Measurements from ENCODE around the gene CCDC85A.

CCDC85A gene

DNA sequence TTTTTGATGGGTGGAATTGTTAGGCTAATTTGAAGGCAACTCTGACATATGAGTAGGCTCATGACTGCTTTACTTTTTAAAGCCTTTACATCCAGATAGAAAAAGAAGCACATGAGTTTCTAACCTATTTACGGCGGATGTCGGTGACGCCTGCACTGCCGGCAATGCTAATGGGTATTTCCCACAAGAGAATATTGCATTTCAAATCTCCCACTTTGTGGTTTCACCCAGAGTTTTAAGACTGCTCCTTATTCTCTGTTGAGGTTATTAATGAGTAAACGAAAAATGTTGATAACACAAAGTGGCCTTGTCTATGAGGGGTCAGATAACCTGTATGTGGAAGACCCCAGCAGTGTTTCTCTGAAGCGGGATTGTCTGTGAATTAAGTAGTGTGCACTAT lies 14.0 kb downstream of the CCDC85A start:
- DNase-seq = no peak

DNA sequence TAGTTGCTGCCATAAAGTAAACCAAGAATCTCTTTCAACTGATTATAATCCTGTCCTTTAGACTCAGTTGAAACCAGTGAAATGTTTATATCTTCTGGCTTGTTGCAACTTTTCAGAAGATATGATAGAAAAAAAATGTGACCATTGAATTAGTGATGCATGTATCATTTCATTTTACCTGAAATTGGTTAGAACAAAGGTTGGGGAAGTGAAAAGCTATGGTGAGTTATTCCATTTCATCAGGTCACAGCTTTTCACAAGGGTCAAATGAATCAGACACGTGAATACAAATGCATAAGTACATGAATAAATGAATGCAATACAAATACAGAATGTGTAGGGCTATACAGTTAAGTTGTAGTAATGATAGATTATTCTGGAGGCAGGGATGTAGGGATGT lies 15.1 kb downstream of the CCDC85A start:
- no peak for DNase-seq

DNA sequence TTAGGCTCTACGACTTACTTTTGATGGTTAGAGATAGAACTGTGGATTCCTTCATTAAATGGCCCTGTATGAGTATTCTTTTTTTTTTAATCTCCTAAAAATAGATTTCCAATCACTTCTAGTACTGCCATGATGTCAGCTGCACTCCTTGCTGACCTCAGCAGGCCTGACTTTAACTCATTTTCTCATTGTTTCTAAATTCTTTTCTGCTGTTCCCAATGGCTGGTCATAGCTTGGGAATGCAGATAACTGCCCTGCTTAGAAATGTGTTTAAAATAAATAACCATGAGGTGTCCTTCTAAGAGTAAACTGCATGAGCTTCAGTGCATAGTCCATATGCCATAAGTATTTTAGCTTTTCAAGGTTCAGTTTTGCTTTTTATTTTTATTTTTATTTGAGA lies 15.7 kb downstream of the CCDC85A start:
- no peak for DNase-seq

DNA sequence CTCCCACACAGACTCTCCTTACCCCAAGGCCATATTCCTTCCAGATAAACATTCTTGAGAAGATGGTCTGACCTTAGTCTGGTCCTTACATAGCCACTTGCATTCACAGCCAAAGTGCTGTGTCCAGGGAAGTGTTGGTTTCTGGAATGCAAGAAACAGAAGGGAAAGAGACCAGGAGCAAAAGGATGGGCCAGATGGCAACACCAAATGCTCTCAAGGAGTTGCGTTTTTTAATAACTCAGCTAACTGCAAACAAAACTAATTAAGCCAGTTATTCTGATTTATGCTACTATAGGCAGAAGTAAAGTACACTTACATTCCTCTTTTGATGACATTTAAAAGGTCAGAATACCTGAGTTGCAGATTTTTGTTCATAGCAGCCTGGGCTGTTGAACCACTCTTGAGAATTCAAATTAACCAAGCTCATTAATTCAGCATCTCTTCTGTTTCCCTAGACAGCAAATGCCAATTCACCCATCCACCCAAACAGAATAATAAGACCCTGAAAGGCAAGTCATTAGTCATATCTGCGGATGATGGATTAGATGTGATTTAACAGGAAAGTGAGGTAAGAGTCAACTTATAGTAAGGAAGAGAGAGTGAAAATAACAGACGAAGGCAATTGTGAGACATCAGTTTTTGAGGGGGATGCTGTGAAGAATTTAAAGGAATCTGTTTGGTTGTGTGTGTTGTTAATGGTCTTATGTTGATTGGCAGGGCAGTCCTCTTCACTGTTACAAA lies 18.8 kb downstream of the CCDC85A start:
- DNase-seq = no peak

DNA sequence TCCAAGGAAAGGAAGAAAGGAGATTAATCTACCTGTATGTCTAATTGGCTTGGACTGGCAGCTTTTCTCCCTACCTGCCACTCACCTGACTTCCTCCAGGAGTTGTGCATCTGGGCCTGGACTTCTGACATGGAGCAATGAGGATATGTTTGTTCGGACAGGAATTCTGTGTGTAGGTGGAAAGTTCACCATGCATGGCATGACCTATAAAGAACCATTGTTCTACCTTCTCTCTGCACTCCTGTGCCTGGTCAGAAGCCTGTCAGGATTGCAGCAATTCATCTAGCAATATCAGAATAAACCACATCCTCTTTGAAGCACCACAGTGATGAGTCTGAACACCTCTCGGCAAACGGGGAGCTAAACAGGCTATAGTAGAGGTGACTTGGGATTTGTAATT lies 20.8 kb downstream of the CCDC85A start:
- DNase-seq = no peak

DNA sequence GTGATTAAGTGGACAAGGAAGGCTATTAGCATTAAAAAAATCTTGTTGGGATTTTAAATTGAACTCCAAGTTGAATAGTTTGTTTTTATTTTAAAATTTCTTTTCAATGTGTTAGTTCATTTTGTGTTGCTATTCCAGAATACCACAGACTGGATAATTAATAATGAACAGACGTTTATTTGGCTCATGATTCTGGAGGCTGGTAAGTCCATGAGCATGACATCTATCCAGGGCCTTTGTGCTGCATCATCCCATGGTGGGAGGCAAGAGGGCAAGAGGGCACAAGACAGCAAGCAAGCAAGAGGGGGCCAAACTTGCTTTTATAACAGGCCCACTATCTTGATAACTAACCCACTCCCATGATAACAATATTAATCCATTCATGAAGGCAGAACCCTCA lies 22.5 kb downstream of the CCDC85A start:
- DNase-seq = no peak

DNA sequence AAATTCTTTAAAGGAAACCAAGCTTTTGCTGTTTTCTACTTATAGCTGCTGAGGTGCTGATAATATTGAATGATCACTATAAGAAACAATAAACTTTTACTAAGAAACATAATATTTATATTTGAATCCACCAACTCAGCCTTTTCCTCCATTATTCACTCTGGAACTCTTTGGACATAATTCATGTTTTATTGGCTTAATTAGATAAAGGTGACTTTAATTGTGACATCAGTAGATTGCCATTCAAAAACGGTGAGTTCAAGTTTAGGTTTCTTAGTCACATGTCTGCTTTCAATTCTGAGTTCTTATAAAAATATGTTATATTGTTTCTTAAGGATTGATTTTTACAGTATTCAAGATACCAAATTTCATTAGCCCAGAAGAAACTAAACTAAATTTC lies 24.0 kb downstream of the CCDC85A start:
- DNase-seq = no peak

DNA sequence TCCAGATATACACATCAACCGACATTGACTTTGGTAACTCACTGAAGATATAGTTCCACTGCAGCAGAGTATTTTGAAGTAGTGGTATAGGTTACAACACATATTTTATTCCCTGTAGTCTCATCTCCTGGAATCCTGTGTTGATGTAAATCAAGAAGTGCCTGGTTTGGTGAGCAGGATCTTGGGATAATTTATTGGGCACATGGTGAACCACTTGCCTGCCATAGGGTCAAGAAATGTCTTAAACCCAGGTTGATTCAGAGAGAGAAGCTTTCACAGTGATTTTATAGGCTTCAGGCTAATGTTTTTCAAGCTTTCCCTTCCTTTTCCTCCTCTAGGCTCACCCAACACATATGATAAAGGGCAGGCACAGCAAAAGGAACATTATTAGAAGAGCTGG lies 24.6 kb downstream of the CCDC85A start:
- DNase-seq = no peak

DNA sequence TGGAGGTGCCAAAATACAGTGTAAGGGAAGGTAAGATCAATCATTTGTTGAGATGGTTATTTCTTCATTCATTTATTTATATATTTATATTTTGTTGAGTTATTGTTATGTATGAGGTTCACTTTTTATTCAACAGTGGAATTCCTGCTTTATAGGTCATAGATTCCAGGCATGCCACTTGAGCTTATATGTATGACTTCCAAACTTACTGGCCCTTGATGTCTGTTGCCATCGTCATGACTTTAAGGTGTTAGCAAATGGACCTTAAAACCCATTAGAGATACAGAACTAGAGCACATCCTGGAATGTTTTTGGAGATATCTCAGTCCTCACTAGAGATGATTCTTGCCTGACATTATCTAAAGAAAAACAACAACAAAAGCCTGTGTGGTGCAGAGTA lies 25.9 kb downstream of the CCDC85A start:
- no peak for DNase-seq

DNA sequence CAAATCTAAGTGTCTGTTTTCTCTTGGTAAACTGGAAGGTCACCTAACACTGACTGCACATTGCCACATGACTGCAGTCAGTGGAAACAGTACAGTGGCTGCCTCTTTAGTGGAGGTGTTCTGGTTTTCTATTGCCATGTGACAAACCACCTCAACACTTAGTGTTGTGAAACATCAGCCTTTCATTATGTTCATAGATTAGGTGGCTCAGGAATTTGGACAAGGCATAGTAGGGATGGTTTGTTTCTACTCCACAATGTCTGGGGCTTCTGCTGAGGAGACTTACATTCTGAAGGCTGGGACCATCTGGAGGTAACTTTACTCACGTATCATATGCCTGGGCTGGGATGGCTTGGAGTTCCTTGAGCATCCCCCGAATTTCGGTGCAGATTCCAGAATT lies 26.5 kb downstream of the CCDC85A start:
- no peak for DNase-seq

DNA sequence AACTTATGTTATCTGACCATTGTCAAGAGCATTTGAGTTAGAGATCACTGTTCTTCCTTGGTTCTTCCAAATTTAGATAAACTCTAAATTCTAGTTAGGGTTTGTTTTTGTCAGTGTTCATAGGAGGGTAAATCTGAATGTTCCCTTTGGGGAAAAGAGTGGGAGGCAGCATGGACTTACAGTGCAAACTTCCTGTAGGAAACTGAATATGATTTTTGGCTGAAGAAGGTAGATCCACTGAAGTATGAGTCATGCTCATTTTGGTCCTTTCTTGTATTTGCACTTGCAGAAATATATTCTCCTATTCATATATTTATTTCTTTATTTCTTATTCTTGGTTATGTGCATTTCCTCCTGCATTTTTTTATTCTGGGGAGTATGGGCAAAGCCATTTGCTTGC lies 27.3 kb downstream of the CCDC85A start:
- DNase-seq = no peak

DNA sequence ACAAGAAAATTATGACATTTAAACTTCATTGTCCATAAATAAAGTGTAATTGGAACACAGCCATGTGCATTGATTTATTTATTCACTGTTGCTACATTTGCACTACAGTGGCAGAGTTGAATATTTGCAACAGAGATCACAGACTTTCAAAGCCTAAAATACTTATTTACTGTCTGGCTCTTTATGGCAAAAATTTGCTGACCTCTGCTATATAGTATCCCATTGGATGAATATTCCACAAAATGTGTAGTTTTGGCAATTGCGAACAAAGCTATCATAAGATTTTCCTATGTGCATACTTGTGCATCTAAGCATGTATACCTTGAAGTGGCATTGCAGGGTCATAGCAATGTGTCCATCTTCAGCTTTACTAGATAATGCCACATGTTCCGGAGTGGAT lies 32.1 kb downstream of the CCDC85A start:
- no peak for DNase-seq

DNA sequence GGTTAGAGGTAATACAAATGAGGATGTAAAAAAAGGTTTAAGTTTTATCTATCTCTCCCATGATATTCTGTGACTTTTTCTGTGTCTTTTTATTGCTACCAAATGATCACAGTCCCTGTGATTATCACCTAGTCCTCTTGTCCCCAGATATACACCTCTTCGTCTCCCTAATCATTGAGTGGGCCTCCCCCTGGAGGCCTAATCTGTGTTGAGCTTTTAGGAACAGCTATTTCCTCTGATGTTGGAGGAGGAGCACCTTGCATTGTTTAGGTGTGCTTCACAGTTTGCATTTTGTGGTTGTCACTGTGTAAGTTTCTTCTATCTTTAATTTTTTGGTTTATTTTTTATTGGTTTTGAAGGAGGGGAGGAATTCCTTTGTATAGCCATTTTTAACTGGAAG lies 33.3 kb downstream of the CCDC85A start:
- DNase-seq = no peak

DNA sequence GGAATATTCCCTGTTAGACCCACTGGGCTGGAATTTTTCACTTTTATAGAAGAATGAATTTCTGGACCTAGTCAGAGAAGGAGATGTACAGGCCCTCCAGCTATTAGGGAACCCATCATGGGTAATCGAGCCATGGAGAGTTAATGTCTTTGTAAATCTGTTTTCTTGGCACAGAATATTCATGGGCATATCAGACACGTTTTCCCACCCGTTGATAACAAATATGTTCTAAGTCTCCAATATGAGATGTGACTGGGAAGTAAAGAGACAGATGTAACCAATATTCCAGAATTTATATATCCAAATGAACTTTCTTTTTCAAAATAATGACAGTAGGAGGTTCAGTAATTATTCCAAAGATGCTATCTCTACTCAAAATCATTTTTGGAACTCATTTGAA lies 38.7 kb downstream of the CCDC85A start:
- DNase-seq = no peak

DNA sequence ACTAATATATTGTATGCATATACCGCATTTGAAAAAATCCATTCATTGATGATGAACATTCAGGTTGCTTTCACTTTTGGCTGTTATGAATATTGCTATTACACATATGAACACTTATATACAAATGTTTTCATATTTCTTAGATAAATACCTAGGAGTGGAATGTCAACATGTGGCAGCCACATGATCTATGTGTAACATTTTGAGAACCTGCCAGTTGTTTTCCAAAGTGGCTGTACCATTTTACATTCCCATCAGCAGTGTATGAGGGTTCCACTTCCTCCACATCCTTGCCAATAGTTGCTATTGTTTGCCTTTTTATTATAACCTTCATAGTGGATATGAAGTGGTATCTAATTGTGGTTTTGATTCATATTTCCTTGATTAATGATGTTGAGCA lies 40.5 kb downstream of the CCDC85A start:
- no peak for DNase-seq

DNA sequence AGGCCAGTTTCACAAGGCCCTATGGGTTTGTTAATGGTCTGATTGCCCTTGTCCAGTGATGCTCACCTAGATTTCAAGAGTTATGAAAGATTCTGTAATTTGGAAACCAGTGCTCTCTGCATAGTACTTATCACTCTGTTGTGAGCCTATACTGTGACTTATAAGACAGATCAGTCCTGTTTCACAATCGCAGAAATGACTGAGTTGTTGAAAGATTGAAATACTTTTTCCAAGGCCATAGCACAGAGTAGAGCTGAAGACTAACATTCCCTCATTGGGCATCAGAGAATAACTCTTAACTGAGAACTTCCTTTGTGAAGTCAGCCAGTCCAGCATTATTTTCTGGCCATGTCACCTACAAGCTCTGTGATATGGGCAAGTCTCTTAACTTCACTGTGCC lies 44.0 kb downstream of the CCDC85A start:
- DNase-seq = no peak

DNA sequence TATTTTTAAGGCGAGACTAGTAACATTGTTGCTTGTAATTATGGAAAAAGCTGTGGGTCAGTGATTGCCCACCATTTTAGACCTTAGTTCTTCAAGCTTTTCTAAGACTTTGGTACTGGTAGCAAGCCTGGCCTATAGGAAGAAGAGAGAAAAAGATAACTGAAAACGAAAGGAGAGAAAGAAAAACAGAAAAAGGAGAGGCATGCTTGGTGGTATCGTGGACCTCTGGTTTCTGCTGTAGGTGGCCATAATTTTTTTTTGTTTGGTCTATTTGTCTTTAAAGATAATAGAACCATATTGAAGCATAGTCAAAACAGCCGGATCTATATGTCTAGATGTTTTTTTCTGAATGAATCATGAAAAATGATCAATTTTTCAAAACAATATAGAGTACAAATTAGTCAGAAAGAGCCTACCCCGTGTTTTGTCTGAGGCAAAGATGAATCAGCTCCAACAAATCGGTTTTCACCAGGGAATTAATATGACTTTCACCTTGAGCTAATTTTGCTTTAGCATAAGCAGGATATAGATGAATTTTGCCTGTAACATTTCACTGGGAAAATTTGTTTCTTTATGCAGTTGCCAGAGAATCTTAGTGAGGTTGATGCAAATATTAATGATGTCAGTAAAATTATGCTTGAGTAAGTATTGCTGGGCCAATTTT lies 45.7 kb downstream of the CCDC85A start:
- no peak for DNase-seq

DNA sequence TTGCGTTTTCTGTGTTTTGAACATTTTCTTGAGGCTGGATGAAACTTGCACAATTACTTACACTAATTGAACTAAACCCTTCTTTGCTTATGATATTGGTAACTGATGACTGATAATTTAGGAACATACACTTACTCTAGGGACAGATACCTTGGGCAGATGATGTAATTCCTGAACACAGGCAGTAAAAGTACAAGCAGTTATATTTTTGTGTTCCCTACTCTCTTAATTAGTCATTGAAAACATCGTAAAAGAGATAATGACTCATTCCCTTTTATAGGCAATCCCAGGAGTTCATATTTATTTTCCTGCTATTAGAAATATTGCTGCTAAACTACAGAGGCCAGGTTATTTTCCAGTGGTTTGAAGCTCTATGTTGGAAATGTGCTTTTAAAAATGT lies 46.4 kb downstream of the CCDC85A start:
- no peak for DNase-seq

DNA sequence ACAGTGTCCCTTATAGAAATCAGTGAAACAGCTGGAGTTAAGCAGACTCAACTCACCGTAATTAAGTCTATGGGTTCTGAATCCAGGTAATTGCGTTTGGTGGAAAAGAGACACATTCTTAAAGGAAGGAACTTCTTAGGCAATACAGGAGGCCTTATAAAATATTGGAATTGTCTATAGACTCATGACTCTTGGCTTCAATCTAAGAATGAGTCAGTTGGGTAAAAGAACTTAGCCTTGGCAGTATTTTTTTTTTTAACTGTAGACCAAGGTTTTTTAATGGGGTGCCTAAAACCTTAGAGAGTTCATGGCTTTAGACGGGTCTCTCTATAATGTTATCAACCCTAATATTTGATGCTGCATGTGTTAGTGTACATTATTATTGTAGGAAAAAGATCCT lies 47.6 kb downstream of the CCDC85A start:
- no peak for DNase-seq

DNA sequence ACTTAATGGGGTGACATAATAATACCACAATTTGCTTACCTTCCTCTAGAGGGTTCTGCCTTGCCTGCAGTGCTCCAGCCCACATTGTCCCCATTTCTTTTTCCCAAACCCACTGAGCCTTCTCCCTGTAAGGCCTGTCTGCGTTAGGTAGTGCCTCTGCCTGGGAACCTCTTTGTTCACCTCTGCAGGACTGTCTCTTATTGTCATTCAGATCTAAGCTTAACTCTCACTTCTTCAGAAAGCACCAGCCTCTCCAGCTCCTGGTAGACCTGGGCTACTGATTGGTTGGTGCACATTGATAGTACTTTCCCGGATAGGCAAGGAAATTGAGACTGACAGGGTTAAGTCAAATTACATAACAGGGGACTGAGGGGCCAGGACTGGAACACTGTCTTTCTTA lies 49.1 kb downstream of the CCDC85A start:
- no peak for DNase-seq

DNA sequence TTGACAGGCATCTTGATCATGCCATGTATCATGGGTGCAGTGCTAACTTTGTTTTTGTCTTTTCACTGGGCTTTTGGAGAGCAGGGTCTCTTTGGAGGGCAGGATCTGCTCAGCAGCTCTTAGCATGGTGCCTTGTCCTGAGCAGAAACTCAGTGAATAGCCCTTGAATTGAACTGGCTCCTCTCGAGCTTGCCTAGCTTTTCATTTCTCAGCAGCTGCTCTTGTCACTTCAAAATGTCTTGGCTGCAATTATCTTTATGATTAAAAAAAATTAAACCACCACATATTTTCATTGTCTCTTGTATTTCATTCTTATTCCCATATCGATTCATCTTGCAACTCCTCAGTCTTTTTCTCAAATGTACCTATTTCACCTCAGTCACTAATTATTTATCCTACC lies 50.5 kb downstream of the CCDC85A start:
- no peak for DNase-seq

DNA sequence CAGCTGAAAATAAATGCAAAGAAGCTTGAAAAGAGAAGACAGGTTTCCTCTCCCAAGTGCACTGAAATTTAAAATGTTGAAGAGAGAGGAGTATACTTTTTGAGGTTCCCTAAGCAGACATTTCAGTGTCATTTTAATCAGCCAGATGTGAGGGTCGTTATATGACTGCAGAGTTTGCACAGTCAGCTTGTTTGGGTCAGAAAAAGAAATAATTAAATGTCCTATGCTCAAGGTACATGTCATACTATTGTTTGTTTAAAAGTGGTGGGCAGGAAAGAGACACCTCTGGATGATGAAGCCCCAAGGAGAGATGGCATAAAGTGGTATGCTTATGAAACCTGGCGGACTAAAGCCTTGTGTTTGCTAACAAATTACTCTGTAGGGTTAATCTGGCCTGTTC lies 55.2 kb downstream of the CCDC85A start:
- DNase-seq = no peak

DNA sequence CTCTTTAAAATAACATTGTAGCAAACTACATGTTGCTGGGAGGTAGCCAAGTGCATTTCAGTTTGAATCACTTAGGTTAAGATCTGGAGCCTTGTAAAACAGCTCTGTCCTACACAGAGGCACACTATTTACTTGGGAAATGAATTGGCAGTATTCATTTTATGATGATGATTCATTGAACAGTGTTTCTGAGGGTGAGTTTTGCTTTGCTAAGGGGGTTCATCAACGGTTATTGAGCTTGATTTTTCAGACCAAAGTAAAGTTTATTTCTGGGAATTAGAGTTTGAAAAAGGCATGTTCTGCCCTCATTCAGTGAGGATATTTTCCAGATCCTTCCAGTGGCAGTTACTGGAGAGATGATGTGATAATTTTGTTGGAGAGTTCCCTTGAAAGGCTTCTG lies 55.6 kb downstream of the CCDC85A start:
- no peak for DNase-seq

DNA sequence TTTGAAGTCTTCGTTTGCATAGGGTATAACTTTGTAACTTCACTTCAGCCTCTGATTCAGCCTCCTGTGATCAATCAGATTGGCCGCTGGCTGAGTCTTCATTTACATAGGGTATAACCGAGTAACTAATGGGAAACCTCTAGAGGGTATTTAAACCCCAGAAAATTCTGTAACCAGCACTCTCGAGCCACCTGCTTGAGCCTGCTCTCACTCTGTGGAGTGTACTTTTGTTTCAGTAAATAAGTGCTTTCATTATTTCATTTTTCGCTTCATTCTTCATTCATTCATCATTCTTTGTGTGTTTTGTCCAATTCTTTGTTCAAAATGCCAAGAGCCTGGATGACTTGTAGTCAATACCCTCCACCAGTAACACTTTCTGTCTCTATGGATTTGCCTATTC lies 56.4 kb downstream of the CCDC85A start:
- no peak for DNase-seq

DNA sequence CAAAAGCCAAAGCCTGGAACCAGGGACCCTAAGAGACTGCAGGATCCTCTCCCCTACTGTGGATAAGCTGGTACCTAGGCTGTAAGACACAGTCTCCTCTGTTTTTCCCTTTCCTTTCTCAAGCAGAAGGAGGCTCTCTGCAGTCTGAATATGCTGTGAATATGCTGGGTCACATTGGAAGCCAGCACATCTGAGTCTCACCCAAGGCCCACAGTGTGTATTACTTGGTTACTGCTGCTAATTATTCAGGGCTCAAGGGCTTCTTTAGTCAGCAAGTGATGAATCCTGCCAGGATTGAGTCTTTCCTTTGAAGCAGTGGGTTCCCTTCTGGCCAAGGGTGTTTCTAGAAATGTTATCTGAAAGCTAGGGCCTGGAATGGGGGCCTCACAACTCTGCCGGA lies 60.7 kb downstream of the CCDC85A start:
- no peak for DNase-seq

Measured in NCI-H2107 (cell line).